NCI-H2227 (cell line): ENCODE measurements around the gene TMEM185A.
"Not testable (repeated sequence)": the region's sequence is repeated elsewhere in the genome, so short reads cannot be mapped to it uniquely, and the experiment has no call there.

Source experiments
- DNase-seq: peaks from one replicate; lab custom pipeline; 2025; ENCODE audit not compliant: unreplicated experiment; lab: John Stamatoyannopoulos, UW

TMEM185A gene

DNA sequence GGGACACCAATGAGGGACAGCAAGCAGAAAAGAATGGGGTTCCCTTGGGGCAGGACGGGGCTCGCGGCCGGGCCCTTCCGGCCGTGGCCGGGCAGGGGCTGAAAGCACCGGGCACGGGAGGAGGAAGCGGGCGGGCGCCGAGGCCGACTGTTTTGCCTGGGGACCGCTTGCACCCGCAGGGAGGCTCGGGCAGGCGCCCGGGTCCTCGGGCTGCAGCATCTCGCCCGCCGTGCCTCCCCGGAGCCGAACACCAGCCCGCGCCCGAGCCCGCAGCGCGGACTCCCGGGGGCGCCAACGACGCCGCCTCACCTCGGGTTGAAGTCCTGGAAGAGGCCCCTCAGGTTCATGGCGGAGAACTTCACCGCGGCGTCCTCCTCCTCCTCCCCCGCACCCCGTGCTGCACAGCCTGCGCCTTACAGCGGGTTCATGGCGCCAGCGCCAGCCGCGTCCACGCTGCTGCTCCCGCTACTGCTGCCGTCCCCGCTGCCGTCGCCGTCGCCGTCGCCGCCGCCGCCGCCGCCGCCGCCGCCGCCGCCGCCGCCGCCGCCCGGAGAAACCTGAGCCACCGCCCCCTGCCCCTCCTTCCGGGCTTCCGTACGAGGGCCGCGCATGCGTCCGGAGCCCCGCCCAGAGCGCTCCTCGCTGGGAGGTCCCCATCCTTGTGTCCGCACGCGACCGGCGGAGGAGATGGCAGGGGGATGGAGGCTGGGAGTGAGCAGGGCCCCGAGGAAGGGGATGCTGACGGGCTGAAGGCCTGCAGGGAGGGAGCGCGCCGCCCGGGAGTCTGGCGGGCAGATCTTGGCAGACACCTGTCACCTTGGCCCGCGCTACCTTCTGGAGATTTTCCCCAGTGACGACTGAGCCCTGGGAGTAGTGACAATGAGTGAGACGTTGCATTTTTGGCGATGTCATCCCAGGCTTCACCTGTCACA lies at the start of gene TMEM185A:
Gene TMEM185A, minus strand, starts transcription at position 559 of the 932 bp plus-strand sequence. Its CDS starts 212 bp downstream, at position 347.
- DNase-seq = peak; percentile 81

DNA sequence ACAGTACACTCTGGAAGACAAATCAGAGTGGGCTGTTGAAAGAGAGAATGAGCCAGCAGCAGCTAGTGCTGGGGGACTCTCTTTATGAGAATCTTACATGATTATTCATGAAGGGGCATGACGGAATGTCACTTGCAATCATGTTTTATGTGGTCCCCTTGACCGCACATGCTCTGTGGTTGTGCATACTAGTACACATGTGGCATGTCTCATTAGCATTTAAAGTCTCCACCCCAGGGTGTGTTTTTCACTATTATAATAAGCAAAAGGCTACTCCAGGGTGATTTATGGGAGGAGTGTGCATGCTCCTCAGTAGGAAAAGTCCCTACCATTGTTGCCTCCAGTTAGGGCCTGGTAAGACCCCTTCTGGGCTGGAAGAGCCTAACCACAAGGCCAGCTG lies 49.6 kb upstream of the TMEM185A start:
- no peak for DNase-seq

DNA sequence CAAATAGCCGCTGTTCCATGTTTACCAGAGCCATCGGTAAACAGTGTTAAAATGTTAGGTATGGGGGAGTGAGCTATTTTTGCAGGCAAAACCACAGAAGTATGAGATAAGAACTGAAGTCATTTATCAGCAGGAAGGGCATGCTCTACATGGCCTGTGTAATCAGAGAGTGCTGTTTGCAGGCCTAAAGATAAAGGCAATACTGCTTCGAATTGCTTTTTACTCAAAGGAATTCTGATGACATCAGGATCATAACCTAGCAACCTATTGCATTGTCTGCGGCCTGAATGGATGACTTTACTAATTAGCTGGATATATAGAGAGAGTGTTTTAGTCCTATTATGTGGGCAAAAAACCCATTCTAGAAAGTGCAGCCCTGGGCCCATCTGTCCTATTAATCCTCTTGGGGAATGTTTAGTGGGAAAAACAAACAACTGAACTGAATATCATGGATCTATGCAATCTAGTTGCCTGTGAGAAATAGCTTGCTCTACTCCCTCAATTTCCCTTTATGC lies 47.6 kb upstream of the TMEM185A start:
- not testable (repeated sequence) for DNase-seq

DNA sequence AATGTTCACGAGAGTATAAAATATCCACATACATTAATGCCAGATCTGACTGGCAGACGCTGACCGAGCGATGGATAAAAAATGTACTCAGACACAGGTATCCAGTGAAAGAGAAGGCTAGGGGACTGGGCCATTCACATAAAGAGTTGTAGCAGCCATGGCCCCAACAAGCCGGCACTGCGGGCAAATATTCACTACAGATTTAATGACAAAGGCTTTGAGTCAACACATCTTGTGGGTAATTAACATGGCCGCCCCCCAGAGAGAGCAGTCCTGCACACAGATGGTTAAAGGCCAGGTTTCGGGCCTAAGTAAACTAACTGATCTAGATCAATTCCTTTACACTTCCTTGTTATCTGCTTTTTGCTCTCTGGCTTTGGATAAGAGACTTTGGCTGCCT lies 44.0 kb upstream of the TMEM185A start:
- DNase-seq = not testable (repeated sequence)

DNA sequence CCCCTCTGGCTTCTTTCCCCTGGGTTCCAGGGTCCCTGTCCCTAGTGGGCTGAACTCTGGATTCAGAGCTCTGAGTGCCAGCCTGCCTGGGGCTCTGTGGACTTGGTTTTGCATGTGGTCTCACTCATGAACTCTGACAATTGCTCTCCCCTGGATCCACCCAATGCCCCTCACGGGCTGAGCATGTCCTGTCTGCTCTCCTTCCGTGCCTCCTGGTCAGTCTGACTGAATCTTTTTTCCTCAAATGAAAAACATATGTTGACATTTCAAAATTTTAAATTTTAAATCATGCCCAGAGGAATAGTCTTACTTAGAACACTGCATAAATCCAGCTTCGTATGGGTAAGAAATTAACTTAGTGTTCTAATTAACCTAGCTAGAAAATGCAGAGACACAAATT lies 43.5 kb upstream of the TMEM185A start:
- not testable (repeated sequence) for DNase-seq

DNA sequence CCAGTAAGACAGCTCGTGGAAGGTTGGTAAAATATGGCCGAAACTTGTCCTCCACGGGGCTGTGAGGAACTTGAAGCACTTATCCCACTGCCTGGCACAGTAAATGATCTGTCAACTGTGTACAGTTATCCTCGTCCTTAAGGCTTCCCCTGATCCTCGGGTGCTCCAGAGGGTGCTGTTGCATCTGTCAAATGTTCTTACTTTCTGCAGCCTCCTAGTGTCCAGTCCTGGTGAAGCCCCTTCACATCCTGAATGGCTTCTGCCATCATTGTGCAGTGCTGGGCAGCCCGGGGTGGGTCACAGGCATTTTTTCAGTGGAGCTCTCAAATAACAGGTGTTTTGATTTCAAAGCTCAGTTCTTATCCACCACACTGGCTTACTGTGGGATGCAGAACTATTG lies 29.0 kb upstream of the TMEM185A start:
- DNase-seq = not testable (repeated sequence)

DNA sequence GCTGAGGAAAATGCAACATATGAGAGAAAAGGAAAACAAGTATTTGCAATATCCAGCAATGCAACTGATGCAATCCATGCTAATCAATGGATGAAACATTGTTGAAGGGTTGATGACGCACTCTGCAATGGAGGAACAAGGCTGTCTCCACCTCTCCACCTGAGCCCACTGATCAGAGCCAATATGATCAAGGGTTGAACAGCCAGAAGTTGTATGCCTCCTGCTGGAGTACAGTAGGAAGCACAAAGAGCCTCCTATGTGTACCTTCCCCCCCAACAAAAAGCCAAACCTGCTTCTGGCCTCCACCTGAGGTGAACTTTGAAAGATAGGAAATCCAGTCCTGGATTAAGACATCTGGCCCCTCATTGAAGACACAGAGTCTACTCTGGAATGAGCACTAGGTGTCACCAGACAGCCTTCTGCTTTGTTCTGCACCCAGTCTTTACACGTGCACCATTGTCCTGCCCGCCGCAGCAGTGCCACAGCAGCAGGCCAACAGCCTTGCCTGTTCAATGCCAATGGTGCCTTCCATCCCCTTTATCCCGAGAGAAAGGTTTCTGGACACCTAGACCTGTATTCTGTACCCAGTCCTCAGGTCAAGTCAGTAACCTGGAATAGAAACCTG lies 24.8 kb upstream of the TMEM185A start:
- not testable (repeated sequence) for DNase-seq

DNA sequence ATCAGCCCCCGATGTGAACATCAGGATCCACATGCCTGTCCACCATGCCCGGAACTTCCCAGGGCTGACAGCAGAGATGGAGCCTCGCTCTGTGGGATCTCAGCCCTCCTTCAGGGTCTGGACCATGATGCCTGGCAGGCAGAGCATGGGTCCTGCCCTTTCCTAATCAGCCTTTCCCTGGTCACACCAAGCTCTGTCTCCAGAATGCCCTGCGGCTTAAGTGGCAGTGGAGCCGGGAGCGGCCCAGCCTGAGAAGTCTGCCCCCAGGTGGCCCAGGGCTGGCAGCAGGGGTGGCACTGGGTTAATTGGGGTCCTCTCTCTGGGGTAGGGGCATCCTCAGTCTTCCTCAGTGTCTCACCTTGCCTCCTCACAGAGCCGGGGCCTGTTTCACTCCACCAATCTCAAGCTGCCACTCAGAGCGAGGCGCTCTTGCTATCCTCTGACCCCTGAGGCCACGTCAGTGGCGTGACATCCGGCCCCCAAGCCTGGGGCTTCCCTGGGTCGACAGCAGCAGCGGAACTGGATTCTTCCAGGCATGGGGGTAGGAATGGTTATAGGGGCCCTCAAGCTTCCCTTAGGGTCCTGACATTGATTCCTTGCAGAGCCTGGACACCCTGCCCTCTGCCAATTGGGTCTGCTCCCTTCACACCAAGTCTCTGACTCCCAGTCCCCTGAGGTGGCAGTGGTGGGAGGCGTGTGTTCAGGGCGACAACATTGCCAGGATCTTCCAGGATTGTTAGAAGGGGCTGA lies 20.8 kb upstream of the TMEM185A start:
- no peak for DNase-seq

DNA sequence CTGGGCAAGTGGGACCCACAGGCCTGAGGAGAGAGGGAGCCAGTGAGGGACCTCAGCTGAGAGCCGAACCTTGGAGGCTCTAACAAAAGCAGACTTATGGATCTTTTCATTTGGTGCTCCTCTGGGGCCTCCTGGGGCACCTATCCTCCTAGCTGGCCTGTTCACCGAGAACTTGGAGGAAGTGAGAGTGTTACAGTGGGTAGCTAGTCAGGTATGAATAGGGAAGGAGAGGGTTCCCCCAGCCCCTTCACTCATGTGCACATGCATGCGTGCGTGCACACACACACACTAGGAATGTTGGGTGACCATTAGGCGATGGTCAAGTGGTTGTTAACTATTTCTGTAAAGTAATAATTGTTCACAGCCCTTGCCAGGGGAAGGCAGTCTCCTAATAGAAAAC lies 18.6 kb upstream of the TMEM185A start:
- DNase-seq = no peak

DNA sequence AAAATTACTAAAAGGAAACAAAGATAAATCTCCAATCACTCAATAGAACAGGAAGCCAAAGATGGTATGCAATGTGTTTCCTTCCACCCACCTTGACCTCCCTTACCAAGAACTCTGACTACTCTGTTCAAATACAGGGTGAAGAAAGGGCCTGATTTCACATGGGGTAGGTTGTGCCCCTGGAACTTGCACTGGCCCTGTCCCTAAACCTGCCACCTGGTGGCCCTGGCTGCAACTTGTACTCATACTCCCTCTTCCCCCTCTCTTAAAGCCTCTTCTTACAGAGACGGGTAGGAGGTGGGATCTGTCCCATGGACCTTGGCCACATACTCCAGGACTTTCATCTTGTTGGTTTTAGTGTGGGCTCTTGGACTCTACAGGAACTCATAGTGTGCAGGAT lies 17.3 kb upstream of the TMEM185A start:
- no peak for DNase-seq

DNA sequence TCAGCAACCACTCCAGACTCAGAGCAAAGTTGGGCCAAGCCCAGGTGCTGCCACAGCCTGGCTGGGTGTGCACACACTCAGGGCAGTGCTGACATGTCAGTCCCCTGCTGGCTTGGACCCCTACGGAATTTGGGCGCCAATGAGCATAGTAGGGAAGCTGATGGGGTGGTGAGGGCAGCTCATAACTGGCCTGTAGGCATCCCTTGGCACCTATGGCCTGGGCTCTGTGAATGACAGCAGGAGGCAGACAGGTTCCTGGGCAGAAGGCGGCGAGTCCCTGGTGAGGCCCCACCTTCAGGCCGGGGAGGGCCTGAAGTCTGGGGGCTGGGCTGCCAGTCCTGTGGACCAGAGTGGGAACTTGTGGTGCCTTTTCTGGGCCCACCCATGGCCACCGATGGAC lies 15.9 kb upstream of the TMEM185A start:
- no peak for DNase-seq

DNA sequence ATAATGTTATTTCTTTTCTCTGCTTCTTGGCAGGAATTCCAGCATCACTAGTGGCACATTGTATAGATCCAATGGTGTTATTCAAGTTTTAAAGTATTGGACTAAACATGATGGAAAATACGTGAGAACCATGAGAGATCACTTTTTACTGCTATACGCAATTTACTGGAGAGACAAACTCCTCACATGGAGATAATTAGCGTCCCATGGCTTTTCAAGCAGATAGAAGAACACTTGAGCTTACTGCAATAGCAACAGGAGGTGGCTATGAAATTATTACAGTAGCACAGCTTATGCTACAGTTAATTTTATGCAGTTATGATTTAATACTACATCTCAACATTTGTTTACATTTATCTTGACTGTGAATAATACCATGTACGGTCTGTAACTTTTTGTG lies 11.9 kb upstream of the TMEM185A start:
- no peak for DNase-seq

DNA sequence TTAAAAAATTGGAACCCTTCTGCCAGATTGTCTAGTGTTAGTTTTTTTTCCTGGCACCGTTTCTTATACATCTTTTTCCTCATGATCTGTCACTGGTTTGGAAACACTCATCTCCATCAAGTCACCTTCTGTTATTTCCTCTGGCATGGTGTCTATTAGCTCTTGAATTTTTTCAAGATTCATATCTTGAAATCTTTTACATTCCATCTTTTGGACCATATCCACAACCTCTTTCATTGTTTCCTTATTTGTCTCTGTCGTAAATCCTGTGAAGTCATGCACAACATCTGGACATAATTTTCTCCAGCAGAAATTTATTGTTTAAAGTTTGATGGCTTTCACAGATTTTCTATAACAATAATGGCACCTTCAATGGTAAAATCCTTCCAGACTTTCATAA lies 10.2 kb upstream of the TMEM185A start:
- no peak for DNase-seq

DNA sequence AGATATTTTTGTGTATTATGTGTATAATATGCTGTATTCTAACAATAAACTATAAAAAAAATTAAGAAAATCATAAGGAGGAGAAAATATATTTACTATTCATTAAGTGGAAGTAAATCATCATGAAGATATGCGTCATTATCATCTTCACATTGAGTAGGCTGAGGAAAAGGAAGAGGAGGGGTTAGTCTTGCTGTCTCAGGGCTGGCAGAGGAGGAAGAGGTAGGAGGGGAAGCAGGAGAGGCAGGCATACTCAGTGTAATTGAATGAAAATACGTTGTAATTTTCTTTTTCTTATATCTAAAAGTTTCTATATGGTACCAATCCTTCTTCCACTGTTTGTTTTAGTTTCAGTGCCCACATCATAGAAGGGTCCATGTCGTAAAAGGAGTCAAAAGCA lies 9.8 kb upstream of the TMEM185A start:
- no peak for DNase-seq

DNA sequence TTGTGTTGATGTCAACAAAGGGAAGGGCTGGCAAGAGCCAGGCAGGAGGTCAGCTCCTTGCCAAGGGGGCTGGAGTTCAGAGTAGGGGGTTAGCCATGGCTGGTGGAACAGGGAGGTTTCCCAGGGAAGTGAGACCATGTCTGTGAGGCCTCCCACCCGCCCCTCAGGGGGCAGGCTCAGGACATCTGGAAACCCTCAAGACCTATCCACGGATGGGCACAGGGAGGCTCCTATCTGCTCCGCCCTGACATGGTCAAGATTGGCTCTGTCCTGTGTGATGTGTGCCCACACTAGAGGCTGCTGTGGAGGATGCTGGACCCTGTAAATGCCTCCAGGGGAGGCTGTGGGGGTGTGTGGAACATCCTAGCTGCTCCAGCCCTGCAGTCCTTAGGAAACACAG lies 8.0 kb upstream of the TMEM185A start:
- DNase-seq = no peak

DNA sequence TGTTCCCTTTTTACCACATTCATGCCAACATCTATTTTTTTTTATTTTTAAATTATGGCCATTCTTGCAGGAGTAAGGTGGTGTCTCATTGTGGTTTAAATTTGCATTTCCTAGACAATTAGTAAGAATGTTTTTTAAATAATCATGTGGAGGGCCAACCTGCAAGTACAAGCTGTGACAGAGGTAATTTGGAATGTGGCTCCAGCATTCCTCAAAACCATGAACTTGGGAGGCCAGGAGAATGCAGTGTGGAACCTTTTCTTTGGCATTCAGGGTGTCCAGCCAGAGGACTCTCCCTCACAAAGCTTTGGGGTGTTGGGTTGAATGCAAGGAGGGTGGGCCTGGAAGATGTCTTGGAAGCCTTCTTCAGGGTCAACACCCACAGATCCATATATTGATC lies 7.3 kb upstream of the TMEM185A start:
- no peak for DNase-seq

DNA sequence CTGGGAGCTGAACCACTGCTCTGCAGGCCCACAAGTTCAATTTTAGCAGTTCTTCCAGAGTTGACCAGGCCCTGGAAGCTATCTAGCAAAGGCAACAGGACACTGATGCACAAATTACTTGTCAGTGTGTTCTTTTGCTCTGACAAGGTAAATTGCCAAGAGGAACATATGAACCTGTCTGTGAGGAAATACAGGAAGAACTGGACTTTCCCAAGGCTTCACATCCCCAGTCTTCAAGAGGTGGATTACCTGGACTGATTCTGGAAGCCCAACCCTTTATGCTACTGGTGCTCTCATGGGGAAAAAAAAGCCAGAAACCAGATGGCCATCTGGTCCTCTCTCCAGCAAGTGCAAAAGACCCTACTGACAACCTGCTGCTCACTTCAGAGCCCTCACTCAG lies 1.9 kb upstream of the TMEM185A start:
- no peak for DNase-seq

DNA sequence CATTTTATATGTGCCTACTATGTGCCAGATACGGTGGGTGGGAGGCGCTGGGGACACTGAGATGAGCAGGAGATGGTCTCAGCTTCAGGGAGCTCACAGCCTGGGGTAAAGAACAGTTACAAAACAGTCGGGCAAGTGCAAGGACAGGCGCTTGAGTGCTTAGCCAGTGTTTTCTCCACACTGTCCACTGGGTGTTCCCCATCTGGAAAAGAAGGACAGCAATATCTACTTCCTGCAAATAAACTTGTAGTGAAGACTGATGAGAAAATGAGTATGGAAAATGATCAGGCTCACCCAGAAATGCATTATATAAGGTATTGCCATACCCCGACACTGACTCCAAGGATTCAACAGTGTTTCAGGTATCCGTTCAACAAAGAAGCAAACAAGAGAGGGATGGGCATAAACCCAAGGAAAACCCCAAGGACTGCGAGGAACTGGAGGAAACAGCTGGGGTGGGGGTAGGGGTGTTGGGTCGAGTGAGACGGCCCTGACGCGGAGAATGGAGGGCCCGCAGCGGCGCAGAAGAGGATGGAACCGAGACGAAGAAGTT lies 835 bp downstream of the TMEM185A start:
- peak; percentile 4 for DNase-seq

DNA sequence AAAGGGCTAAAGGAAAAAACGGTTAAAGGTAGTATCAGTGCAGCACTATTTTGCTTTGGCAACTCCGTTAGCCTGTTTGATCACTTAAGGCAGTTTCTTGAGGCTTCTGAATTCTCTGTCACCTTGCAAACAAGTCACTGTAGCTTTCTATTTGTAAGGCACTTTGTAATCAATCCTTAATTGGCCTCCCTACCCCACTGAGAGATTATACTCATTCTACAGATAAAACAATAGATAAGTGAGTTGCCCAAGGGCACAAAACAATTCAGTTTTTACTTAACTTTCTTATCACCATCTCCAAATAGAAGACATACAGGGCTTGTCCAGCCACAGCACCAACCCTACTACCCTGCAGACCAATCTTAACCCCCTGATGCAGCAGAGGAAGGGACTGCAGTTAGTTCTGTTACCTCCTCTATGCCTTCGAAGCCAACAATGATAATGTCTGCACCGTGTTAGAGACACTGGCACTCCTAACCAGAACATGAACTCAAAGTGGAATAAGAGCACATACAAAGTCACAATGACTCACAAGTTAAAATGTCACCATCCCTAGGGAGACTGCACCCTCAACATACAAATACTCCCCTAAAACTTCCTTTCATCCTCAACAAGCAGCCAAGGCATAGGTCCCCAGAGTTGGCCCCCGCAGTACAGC lies 1.7 kb downstream of the TMEM185A start:
- no peak for DNase-seq

DNA sequence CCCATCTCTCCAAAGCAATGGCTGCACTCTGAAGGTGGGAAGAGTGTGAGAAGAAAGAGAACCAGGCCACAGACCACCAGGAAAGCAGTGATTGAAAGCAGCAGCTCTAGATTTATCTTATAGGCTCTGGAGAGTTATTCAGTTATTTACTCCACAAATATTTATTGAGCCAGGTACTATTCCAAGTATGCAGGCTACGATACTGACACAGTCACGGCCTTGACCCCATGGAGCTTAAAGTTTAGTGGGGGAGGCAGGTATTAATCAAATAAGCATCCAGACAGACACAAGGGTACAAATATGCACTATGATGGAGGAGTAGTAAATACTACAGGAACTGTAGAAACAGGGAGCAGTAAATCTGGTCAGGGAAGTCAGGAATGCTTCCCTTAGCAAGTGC lies 2.8 kb downstream of the TMEM185A start:
- no peak for DNase-seq

DNA sequence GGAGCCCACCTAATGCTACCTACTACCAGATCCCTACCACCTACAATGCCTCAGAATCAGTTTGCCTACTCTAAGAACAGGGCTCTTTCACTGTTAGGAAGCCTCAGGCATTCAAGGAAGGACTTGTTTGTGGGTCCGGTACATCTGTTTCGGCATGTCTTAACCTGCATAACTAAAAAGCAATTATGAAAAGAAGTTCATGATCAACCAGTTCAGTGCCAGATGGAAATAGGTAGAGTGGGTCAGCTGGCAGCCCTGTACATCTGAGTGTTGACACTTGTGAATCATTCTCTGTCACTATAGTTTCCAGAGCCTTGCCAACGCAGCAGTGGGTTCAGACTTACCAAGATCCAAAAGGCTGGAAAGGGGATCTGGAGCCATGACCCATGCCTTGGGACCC lies 3.3 kb downstream of the TMEM185A start:
- no peak for DNase-seq
